GM23338 (cell line): ENCODE results near the gene COL4A6. TPM values are rescaled to one million over a fixed set of nuclear protein-coding genes. Genes with fewer than 3 reads are reported as not detected.

Experiments
- ATAC-seq: fragments of 200-7000 bp; cut with Tn5 transposase; 3 replicates; pipeline ENCODE4 v1.9.1; 2020
- DNase-seq: peaks from one replicate; pipeline ENCODE4 v3.0.0-alpha.2; 2015; ENCODE audit warnings: low spot score
- H2AFZ ChIP-seq: fragments of 200-600 bp; sonication (generic); 2 replicates; pipeline ENCODE4 v1.8.0; 2016; ENCODE audit warnings: antibody characterized with exemption, mild to moderate bottlenecking, moderate library complexity
- H3F3A ChIP-seq: fragments of 200-600 bp; sonication (generic); replicated peaks from 2 replicates; pipeline ENCODE4 v1.8.0; 2017; ENCODE audit warnings: antibody characterized with exemption, mixed run types, low read depth
- H3K27ac ChIP-seq: fragments of 200-600 bp; sonication (generic); 2 replicates; pipeline ENCODE4 v1.6.1; 2016; ENCODE audit warnings: low read depth
- H3K27me3 ChIP-seq: fragments of 200-600 bp; sonication (generic); 2 replicates; pipeline ENCODE4 v1.8.0; 2016; ENCODE audit warnings: mild to moderate bottlenecking, mixed run types, moderate library complexity; ENCODE audit not compliant: insufficient read depth
- H3K36me3 ChIP-seq: fragments of 200-600 bp; sonication (generic); 2 replicates; pipeline ENCODE4 v1.8.0; 2016; ENCODE audit warnings: mild to moderate bottlenecking; ENCODE audit not compliant: insufficient read depth
- H3K4me1 ChIP-seq: fragments of 200-600 bp; sonication (generic); 2 replicates; pipeline ENCODE4 v1.8.0; 2016; ENCODE audit warnings: mild to moderate bottlenecking, moderate library complexity; ENCODE audit not compliant: insufficient read depth
- H3K4me2 ChIP-seq: fragments of 200-600 bp; sonication (generic); 2 replicates; pipeline ENCODE4 v1.7.1; 2017; ENCODE audit warnings: mixed run types
- H3K4me3 ChIP-seq: fragments of 200-600 bp; sonication (generic); 2 replicates; pipeline ENCODE4 v1.6.1; 2016; ENCODE audit warnings: mixed run types
- H3K79me2 ChIP-seq: fragments of 200-600 bp; sonication (generic); replicated peaks from 2 replicates; pipeline ENCODE4 v1.8.0; 2017; ENCODE audit warnings: mild to moderate bottlenecking; ENCODE audit not compliant: insufficient read depth
- H3K9me2 ChIP-seq: fragments of 200-600 bp; sonication (generic); 2 replicates; pipeline ENCODE4 v1.8.0; 2017; ENCODE audit not compliant: insufficient read depth
- H4K20me1 ChIP-seq: fragments of 200-600 bp; sonication (generic); replicated peaks from 2 replicates; pipeline ENCODE4 v1.8.0; 2017; ENCODE audit warnings: mild to moderate bottlenecking; ENCODE audit not compliant: insufficient read depth
- H3K27ac Mint-ChIP-seq: 2 replicates; pipeline ENCODE4 v1.8.0; 2020; ENCODE audit warnings: inconsistent platforms, mild to moderate bottlenecking, moderate library complexity, mixed read lengths
- H3K27me3 Mint-ChIP-seq: 3 replicates; pipeline ENCODE4 v1.8.0; 2022; ENCODE audit warnings: low read depth, mild to moderate bottlenecking, moderate library complexity, mixed read lengths, inconsistent platforms; ENCODE audit not compliant: insufficient read depth, poor library complexity
- H3K36me3 Mint-ChIP-seq: 3 replicates; pipeline ENCODE4 v1.8.0; 2021; ENCODE audit warnings: low read depth, mild to moderate bottlenecking, inconsistent platforms, moderate library complexity, mixed read lengths
- H3K4me1 Mint-ChIP-seq: 3 replicates; pipeline ENCODE4 v1.8.0; 2020; ENCODE audit warnings: mild to moderate bottlenecking, inconsistent platforms, mixed read lengths
- H3K4me3 Mint-ChIP-seq: 3 replicates; pipeline ENCODE4 v1.8.0; 2021; ENCODE audit warnings: moderate library complexity, mild to moderate bottlenecking, inconsistent platforms, mixed read lengths
- H3K9me3 Mint-ChIP-seq: 3 replicates; pipeline ENCODE4 v1.8.0; 2020; ENCODE audit warnings: moderate library complexity, mild to moderate bottlenecking, inconsistent platforms, mixed read lengths
- CREB1 ChIP-seq: fragments of 250-450 bp; sonication (Bioruptor Pico); IDR thresholded peaks from 2 replicates; pipeline ENCODE4 v1.5.0; 2020; ENCODE audit warnings: low read depth, mild to moderate bottlenecking, moderate library complexity
- CTCF ChIP-seq, 2 experiments: fragments of 200-600 bp in 1 of 2; sonication (generic) in 1 of 2; conservative IDR thresholded peaks; 2 replicates each; pipeline versions ENCODE4 v1.5.1 to v1.6.1; 2016 to 2017; ENCODE audit warnings: antibody characterized with exemption in 2 of 2, low read depth in 2 of 2, mild to moderate bottlenecking in 2 of 2, moderate library complexity in 1 of 2
- EZH2 ChIP-seq: fragments of 200-600 bp; sonication (generic); IDR thresholded peaks from one replicate; pipeline ENCODE4 v1.8.0; 2017; ENCODE audit warnings: antibody characterized with exemption, mild to moderate bottlenecking, low read depth; ENCODE audit not compliant: unreplicated experiment
- EZH2phosphoT487 ChIP-seq: fragments of 200-600 bp; sonication (generic); IDR thresholded peaks from one replicate; pipeline ENCODE4 v1.8.1; 2018; ENCODE audit warnings: antibody characterized with exemption; ENCODE audit not compliant: unreplicated experiment
- NANOG ChIP-seq: IDR thresholded peaks from 2 replicates; pipeline ENCODE4 v1.6.1; 2016; ENCODE audit warnings: antibody characterized with exemption, borderline replicate concordance
- POLR2AphosphoS5 ChIP-seq: IDR thresholded peaks from 2 replicates; pipeline ENCODE4 v1.6.1; 2016; ENCODE audit warnings: antibody characterized with exemption, low read depth
- ZNF331 ChIP-seq: fragments of 250-450 bp; sonication (Bioruptor Pico); IDR thresholded peaks from 2 replicates; pipeline ENCODE4 v1.5.0; 2020; ENCODE audit warnings: low read depth, mild to moderate bottlenecking, moderate library complexity
- polyA plus RNA-seq: library from polyadenylated mRNA; unstranded; fragments of >200 nt; fragmentation: Nextera tagmentation; extraction: Ambion mirVana; gene quantifications from 2 replicates; pipeline ENCODE4 v1.2.1, GENCODE V29; 2016
- total RNA-seq: library from RNA; depleted of rRNA; stranded (reverse); fragments of >200 nt; shearing (Covaris generic); gene quantifications from 2 replicates; pipeline ENCODE4 v1.2.3, GENCODE V29; 2014
- TF ChIP-seq, protein P1 (sequence below): fragments of 250-450 bp; sonication (Bioruptor Pico); IDR thresholded peaks from 2 replicates; pipeline ENCODE4 v1.5.0; 2020; ENCODE audit warnings: mild to moderate bottlenecking, moderate library complexity

COL4A6 gene
- total and polyA plus RNA-seq, 2 experiments from 2014 or later, result 4.1 to 15.2 TPM

GRCh38 chrX:108366644-108367406, 71.4 kb downstream of the COL4A6 start:
- Histone ChIP-seq H3F3A (no peaks in the 10 kb centered on the region), H3K36me3 (no peaks in the 10 kb centered on the region), H3K27me3 (no peaks in the 10 kb centered on the region), H4K20me1 (no peaks in the 10 kb centered on the region), H3K4me1 (peaks cover 20% of the 10 kb centered on the region), H3K9me2 (no peaks in the 10 kb centered on the region), H3K4me3 (no peak overlapping the region), H3K27ac (no peak overlapping the region), H2AFZ (no peak overlapping the region), H3K4me2 (peak overlapping the region; percentile 19; the same call in 1 of the 2 replicates), H3K79me2 (no peaks in the 10 kb centered on the region)
- Mint-ChIP-seq H3K27me3 (no peaks in the 10 kb centered on the region), H3K4me3 (peak overlapping the region; percentile 32; the same call in 1 of the 3 replicates), H3K9me3 (no peaks in the 10 kb centered on the region; the same call in 2 of the 3 replicates), H3K27ac (0 out of 2 replicates have a peak overlapping the region, but pooled peaks have one; percentile 68), H3K4me1 (peaks cover 21% of the 10 kb centered on the region), H3K36me3 (no peaks in the 10 kb centered on the region; the same call in 2 of the 3 replicates)
- DNase-seq (no peak), ATAC-seq (peak; percentile 42; the same call in 1 of the 3 replicates)
- TF ChIP-seq CTCF (conservative IDR thresholded peaks at IDR 0.05; ENCODE audit: low read depth in 2 of 2) (no peak), NANOG (0 out of 2 replicates have a peak, but pooled peaks have one; percentile 3)

DNA sequence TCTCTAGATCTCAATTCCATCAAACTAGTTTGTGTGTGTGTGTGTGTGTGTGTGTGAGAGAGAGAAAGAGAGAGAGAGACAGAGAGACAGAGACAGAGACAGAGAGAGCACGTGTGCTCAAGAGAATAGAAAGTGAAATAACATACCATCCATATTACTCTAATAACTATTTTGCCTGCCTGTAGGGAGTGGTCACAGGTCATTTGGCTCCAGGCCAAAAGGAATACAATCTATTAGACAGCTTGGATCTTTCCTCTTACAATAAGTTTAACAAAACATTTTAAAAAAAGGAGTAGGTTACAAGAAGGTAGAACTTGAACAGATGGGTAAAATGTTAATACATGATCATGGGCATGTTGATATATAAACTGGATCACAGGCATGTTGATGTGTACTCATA, 76.2 kb downstream of the COL4A6 start:
- no peaks in the 10 kb centered on the region for H3F3A ChIP-seq
- Mint-ChIP-seq H3K9me3 (no peaks in the 10 kb centered on the region; the same call in 2 of the 3 replicates), H3K27ac (no peak overlapping the region), H3K36me3 (no peaks in the 10 kb centered on the region; the same call in 1 of the 3 replicates), H3K27me3 (no peaks in the 10 kb centered on the region), H3K4me1 (peaks cover 24% of the 10 kb centered on the region), H3K4me3 (no peak overlapping the region)
- no peak for DNase-seq
- H3K36me3 ChIP-seq, result no peaks in the 10 kb centered on the region
- no peaks in the 10 kb centered on the region for H3K79me2 ChIP-seq
- H3K4me3 ChIP-seq, result no peak overlapping the region
- no peaks in the 10 kb centered on the region for H3K27me3 ChIP-seq
- ATAC-seq, result no peak
- H3K4me1 ChIP-seq, result peaks cover 14% of the 10 kb centered on the region
- H3K4me2 ChIP-seq, result no peak overlapping the region
- no peak overlapping the region for H3K27ac ChIP-seq
- no peak overlapping the region for H2AFZ ChIP-seq
- no peaks in the 10 kb centered on the region for H4K20me1 ChIP-seq
- no peaks in the 10 kb centered on the region for H3K9me2 ChIP-seq
- TF ChIP-seq CREB1 (CRISPR knock-in tag), result no peak
- TF ChIP-seq CTCF (conservative IDR thresholded peaks at IDR 0.05; ENCODE audit: low read depth in 2 of 2), result no peak
- TF ChIP-seq, protein P1, sequence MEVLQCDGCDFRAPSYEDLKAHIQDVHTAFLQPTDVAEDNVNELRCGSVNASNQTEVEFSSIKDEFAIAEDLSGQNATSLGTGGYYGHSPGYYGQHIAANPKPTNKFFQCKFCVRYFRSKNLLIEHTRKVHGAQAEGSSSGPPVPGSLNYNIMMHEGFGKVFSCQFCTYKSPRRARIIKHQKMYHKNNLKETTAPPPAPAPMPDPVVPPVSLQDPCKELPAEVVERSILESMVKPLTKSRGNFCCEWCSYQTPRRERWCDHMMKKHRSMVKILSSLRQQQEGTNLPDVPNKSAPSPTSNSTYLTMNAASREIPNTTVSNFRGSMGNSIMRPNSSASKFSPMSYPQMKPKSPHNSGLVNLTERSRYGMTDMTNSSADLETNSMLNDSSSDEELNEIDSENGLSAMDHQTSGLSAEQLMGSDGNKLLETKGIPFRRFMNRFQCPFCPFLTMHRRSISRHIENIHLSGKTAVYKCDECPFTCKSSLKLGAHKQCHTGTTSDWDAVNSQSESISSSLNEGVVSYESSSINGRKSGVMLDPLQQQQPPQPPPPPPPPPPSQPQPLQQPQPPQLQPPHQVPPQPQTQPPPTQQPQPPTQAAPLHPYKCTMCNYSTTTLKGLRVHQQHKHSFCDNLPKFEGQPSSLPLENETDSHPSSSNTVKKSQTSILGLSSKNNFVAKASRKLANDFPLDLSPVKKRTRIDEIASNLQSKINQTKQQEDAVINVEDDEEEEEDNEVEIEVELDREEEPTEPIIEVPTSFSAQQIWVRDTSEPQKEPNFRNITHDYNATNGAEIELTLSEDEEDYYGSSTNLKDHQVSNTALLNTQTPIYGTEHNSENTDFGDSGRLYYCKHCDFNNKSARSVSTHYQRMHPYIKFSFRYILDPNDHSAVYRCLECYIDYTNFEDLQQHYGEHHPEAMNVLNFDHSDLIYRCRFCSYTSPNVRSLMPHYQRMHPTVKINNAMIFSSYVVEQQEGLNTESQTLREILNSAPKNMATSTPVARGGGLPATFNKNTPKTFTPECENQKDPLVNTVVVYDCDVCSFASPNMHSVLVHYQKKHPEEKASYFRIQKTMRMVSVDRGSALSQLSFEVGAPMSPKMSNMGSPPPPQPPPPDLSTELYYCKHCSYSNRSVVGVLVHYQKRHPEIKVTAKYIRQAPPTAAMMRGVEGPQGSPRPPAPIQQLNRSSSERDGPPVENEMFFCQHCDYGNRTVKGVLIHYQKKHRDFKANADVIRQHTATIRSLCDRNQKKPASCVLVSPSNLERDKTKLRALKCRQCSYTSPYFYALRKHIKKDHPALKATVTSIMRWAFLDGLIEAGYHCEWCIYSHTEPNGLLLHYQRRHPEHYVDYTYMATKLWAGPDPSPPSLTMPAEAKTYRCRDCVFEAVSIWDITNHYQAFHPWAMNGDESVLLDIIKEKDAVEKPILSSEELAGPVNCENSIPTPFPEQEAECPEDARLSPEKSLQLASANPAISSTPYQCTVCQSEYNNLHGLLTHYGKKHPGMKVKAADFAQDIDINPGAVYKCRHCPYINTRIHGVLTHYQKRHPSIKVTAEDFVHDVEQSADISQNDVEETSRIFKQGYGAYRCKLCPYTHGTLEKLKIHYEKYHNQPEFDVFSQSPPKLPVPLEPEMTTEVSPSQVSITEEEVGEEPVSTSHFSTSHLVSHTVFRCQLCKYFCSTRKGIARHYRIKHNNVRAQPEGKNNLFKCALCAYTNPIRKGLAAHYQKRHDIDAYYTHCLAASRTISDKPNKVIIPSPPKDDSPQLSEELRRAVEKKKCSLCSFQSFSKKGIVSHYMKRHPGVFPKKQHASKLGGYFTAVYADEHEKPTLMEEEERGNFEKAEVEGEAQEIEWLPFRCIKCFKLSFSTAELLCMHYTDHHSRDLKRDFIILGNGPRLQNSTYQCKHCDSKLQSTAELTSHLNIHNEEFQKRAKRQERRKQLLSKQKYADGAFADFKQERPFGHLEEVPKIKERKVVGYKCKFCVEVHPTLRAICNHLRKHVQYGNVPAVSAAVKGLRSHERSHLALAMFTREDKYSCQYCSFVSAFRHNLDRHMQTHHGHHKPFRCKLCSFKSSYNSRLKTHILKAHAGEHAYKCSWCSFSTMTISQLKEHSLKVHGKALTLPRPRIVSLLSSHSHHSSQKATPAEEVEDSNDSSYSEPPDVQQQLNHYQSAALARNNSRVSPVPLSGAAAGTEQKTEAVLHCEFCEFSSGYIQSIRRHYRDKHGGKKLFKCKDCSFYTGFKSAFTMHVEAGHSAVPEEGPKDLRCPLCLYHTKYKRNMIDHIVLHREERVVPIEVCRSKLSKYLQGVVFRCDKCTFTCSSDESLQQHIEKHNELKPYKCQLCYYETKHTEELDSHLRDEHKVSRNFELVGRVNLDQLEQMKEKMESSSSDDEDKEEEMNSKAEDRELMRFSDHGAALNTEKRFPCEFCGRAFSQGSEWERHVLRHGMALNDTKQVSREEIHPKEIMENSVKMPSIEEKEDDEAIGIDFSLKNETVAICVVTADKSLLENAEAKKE (CRISPR knock-in tag), result no peak
- TF ChIP-seq POLR2AphosphoS5, result no peak
- TF ChIP-seq EZH2, result no peak
- TF ChIP-seq EZH2phosphoT487, result no peak
- no peak for TF ChIP-seq NANOG
- TF ChIP-seq ZNF331 (CRISPR knock-in tag), result no peak
